HG02840 (cell line): ENCODE data around the gene PCK1.

Experiments
- ATAC-seq: cut with Tn5 transposase; IDR thresholded peaks from one replicate; pipeline ENCODE4 v1.9.1; 2021; ENCODE audit warnings: mild to moderate bottlenecking, moderate library complexity, moderate number of reproducible peaks; ENCODE audit not compliant: unreplicated experiment, low FRiP score

PCK1 gene

DNA sequence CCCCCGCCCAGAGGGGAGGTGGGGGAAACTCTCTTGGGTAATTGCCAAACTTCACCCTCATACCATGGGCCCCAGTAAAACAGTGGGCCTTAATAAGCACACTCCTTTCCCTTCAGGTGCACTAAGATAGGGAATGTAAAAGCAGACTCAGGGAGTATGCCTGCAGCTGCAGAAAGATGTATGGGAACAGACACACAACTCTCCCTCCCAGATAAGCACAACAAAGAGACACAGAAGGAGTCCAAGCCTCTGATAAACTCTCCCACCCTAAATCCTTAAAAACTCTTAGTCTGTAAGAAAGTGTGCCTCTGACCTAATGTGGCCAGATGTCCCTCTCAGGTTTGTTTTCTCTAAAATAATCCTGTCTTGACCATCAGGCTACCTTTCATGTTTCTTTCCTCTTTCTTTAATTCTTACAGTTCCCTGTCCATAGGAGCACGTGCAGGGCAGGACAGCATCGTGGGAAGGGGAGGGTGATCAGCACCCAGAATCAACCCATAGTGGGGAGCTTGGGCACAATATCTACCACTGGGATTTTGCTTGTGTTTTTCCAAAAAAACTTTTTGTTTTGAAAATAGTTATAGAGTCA, 24.7 kb upstream of the PCK1 start:
- ATAC-seq = no peak

GRCh38 chr20:57536771-57537724, 23.9 kb upstream of the PCK1 start:
- no peak for ATAC-seq

GRCh38 chr20:57537822-57538221, 23.1 kb upstream of the PCK1 start:
- ATAC-seq = no peak

DNA sequence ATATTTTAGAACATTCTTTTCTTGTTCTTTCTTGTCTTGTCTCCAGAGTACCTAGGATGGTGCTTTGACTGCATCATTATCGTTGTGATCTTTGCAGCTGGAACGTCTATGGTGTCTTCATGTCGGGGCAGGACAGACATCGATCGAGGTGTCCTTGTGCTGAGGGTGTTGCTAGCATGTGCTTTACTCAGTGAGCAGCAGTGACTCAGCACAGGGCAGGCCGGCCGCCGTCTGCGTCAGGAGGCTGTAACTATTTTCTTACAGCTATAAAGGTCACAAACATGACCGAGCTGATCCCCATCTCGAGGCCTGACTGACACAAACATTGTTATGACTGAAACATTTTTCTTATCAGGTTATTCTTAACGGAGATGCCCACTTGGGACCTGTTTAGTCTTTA, 21.0 kb upstream of the PCK1 start:
- no peak for ATAC-seq

DNA sequence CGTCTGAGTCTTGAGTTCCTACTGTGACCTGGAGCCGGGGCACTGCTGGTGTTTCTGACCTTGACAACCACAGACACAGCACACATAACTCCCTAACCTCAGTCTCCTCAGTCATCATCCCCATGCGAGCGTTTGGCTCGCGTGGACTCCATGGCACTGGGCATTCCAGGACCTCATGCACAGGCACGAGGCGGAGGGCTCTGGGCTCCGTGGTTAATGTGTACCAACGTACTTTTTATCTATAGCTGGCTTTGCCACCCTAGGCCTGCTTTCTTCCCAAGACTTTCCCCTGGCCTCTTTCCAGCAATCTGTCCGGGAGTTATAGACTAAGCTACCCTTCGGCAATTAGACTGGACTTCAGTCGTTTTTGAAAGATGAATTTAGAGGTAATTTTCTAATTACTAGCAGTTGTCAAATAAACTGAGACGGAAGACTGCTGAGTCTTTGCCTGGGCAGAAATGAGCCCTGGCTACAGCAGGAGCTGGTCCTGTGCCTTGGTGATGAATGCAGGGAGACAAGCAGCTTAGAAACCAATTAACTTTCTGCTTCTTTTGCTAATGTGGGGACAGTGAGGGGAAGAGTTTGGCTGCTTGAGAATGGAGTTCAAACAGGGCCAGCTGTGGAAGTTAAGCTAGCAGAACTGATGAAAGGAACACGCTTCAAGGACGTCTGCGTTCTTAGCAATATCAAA, 19.9 kb upstream of the PCK1 start:
- no peak for ATAC-seq

DNA sequence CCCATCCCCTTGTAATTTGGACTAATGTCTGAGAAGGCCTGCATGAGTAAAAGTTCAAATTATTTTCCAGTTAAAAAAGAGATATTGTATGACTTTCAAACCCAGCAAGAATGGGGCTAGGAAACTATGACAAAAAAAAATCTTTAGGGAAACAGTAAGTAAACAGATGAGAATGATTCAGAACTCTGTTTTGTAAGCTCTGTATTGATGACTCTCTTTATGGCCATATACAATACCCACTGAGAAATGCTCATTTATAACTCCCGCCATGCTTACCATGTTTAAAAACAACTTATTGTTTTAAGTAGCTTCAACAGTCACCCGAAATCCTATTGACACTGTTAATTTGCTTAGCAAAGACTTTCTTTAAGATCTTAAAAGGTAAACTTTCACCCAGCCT, 17.2 kb upstream of the PCK1 start:
- ATAC-seq = no peak

GRCh38 chr20:57544838-57545564, 15.9 kb upstream of the PCK1 start:
- no peak for ATAC-seq

GRCh38 chr20:57545927-57546662, 14.8 kb upstream of the PCK1 start:
- no peak for ATAC-seq

GRCh38 chr20:57546956-57547649, 13.8 kb upstream of the PCK1 start:
- no peak for ATAC-seq

GRCh38 chr20:57548177-57549058, 12.5 kb upstream of the PCK1 start:
- ATAC-seq = no peak

GRCh38 chr20:57552471-57552870, 8.4 kb upstream of the PCK1 start:
- no peak for ATAC-seq

DNA sequence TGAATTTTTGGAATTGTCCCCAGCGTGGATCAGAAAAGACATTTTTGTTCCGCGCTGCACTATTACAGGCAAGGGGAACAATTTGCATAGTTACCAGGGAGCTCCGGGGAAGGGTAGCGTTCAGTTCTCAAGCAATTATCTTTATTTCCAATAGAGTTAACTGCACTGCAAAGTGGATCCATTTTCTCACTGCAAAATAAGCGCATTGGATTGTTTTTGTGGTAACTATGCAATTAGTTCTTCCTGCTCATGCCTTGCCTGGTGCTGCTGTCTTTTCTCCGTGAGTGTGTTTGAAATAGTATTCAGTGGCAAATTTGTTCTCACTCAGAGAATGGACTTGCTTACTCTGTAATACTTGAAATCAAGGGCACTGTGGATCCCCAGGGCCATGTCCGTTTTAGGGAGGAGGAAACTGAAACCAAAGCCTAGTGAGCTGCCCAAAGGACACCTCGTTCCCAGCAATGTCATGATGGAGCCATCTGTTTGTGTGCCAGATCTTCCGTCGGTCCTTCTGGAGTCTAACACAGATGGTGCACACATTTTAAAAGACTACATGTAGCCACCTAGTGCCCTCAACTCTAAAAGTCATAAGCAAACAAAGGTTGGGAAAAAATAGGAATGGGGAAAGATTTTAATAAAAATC, 7.4 kb upstream of the PCK1 start:
- ATAC-seq = no peak

DNA sequence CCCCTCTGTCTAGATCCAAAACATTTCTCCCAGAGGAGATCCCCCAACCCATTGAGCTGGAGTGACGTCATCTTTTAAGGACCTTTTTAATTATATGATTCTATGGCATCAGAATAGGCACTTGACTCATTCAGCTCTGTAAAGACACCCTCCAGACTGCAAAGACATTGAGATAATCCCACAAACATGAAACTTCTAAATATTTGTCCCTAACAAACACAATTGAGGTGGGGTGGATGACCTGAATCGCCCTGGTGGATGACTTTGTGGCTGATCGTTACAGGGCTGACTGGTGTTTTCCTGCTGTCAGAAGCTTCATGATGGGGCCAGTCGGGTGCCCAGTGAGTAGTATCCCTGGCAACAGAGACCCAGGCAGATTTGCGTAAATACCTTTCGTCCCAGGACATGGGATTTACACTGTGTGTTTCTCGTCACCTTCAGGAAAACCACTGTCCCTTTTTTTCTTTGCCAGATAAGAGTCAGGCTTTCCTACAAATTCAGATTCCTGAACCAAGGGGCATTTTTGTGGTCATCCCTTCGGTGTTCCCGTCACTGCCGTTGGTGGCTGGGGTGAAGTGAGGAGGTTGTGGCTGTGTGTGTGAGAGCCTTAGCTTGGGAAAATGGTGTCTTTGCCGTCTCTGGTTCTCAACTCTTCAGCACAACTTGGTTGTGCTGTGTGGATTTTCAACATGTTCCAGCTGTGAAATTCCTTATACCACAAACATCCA, 5.3 kb upstream of the PCK1 start:
- ATAC-seq = no peak

GRCh38 chr20:57556980-57557274, 4.0 kb upstream of the PCK1 start:
- ATAC-seq = no peak

GRCh38 chr20:57557926-57558613, 2.8 kb upstream of the PCK1 start:
- no peak for ATAC-seq

DNA sequence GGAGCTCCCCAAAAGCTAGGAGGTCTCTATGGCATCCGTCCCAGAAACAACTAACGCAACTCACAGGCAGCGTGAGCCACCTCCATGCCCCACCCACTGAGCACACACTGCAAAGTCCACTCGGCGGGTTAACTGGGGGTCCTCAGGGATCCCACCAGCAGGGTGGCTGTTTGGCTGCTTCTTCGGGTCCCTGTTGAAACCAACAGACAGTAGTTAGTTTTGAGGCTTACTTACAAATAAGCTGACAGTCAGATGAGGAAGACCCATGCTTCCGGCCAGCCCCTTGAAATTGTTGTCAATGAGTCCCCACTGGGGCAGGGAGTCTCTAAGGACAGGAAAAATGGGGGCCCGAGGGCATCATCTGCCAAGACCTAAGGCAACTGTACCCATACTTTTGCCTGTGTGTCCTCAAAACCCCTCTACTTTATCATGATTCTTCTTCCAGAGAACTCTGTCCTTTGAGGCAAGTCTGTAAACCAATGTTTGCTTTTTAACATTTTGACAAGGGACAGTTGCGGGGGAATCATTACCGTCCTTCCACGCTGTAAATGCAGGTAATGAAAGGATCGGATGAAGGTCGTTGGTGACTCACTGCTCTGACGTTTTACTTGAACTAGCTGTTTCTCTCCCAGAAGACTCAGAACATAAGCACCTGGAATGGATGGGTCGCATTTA, 2.2 kb upstream of the PCK1 start:
- no peak for ATAC-seq

GRCh38 chr20:57559289-57559634, 1.6 kb upstream of the PCK1 start:
- ATAC-seq = no peak
